H1 (cell line): Measurements from ENCODE around the gene CHRM4. TPM values are rescaled to one million over a fixed set of nuclear protein-coding genes. Genes with fewer than 3 reads are reported as not detected.

ENCODE experiments used
- BRCA1 ChIP-seq: IDR thresholded peaks from 2 replicates; pipeline ENCODE4 v1.6.1; 2012; ENCODE audit warnings: low read depth, low read length, improper control_type of control experiment
- EGR1 ChIP-seq: IDR thresholded peaks from 2 replicates; pipeline ENCODE4 v1.6.1; 2011; ENCODE audit warnings: low read depth, low read length, borderline replicate concordance
- NANOG ChIP-seq: IDR thresholded peaks from 2 replicates; pipeline ENCODE4 v1.6.1; 2011; ENCODE audit warnings: low read length, low read depth, mild to moderate bottlenecking, inconsistent platforms; ENCODE audit not compliant: insufficient read depth, poor library complexity, severe bottlenecking
- POU5F1 ChIP-seq: IDR thresholded peaks from 2 replicates; pipeline ENCODE4 v1.6.1; 2011; ENCODE audit warnings: low read depth, mild to moderate bottlenecking, low read length, moderate library complexity
- RAD21 ChIP-seq, 2 experiments: IDR thresholded peaks in 1 of 2; conservative IDR thresholded peaks in 1 of 2; 2 replicates each; pipeline ENCODE4 v1.6.1; 2011; ENCODE audit warnings: low read depth in 2 of 2, low read length in 2 of 2, improper control_type of control experiment in 1 of 2, inconsistent platforms in 1 of 2, mild to moderate bottlenecking in 1 of 2, moderate library complexity in 1 of 2
- SIN3A ChIP-seq, 2 experiments: IDR thresholded peaks in 1 of 2; conservative IDR thresholded peaks in 1 of 2; 2 replicates each; pipeline ENCODE4 v1.6.1; 2011 to 2012; ENCODE audit warnings: low read length in 2 of 2, improper control_type of control experiment in 1 of 2, low read depth in 1 of 2, mild to moderate bottlenecking in 1 of 2
- SP2 ChIP-seq: IDR thresholded peaks from 2 replicates; pipeline ENCODE4 v1.6.1; 2012; ENCODE audit warnings: mild to moderate bottlenecking, low read length, inconsistent platforms
- TBP ChIP-seq: IDR thresholded peaks from 2 replicates; pipeline ENCODE4 v1.6.1; 2011; ENCODE audit warnings: low read depth, low read length, improper control_type of control experiment
- polyA plus RNA-seq, 7 experiments: library from polyadenylated mRNA; depleted of rRNA in 3 of 7; stranded (reverse) in 5 of 7; unstranded in 2 of 7; fragments of >200 nt in 5 of 7; fragments of 200-250 nt in 2 of 7; gene quantifications; 1 replicate in 5 of 7; 2 replicates in 1 of 7; 4 replicates in 1 of 7; pipeline versions ENCODE4 v1.2.1 to v1.2.3, GENCODE V29; 2011 to 2013; ENCODE audit warnings: missing spikeins in 2 of 7, mixed read lengths in 2 of 7
- total RNA-seq: library from RNA; stranded (reverse); fragmentation: NEBNext Ultra II Directional; extraction: Animal tissue kit (Norgen Biotek cat#: 25700); gene quantifications from 2 replicates; pipeline ENCODE4 v1.2.1, GENCODE V29; 2021

CHRM4 gene
- total and polyA plus RNA-seq, 2 of the 8 experiments (the other 6 are each of a cell fraction or from before 2014, with no cell fraction given) = 1.1 to 1.3 TPM

GRCh38 chr11:46346886-46347636 is 44.5 kb downstream of the CHRM4 start, which contains the start of gene DGKZ (continued):
- TF ChIP-seq NANOG (no peak), TBP (peak; percentile 37; the same call in 1 of the 2 replicates), EGR1 (peak; percentile 64; the same call in 1 of the 2 replicates), SIN3A (conservative IDR thresholded peaks at IDR 0.05 in 1 of 2, IDR thresholded peaks at IDR 0.05 in 1 of 2; ENCODE audit: low read depth in 1 of 2, low read length in 2 of 2) (peak in 1 of 2 experiments; percentile 70; a peak in 2 of 4 replicates), POU5F1 (no peak), BRCA1 (no peak), RAD21 (IDR thresholded peaks at IDR 0.05 in 1 of 2, conservative IDR thresholded peaks at IDR 0.05 in 1 of 2; ENCODE audit: low read depth in 2 of 2, low read length in 2 of 2) (peak; percentile 31 to 66; a peak in 3 of 4 replicates), SP2 (no peak)
